ENCODE results near the gene UGGT1. TPM values are rescaled to one million over a fixed set of nuclear protein-coding genes. Genes with fewer than 3 reads are reported as not detected.

Gene UGGT1
- total RNA-seq, 1 donor from 2014 or later = 68.0 TPM

- Mint-ChIP-seq H3K4me1 (ENCODE audit: low read depth, unreplicated experiment) (no peaks in the 10 kb centered on the region), H3K27ac (ENCODE audit: unreplicated experiment) (no peak overlapping the region), H3K36me3 (ENCODE audit: low read depth, unreplicated experiment) (no peaks in the 10 kb centered on the region), H3K27me3 (ENCODE audit: low read depth, unreplicated experiment) (peaks cover 3% of the 10 kb centered on the region), H3K9me3 (ENCODE audit: unreplicated experiment) (no peaks in the 10 kb centered on the region), H3K4me3 (ENCODE audit: unreplicated experiment) (no peak overlapping the region)
- FAIRE-seq (no peak), DNase-seq (ENCODE audit: low read depth) (no peak)
- H3K79me2 ChIP-seq (ENCODE audit: insufficient read depth, low read length) = no peaks in the 10 kb centered on the region
- no peaks in the 10 kb centered on the region for H3K4me1 ChIP-seq (ENCODE audit: insufficient read depth, low read length)
- H3K27ac ChIP-seq (ENCODE audit: low read depth, low read length) = no peak overlapping the region
- no peaks in the 10 kb centered on the region for H3K9me3 ChIP-seq (ENCODE audit: insufficient read depth, low read depth, low read length)
- TF ChIP-seq EZH2 (IDR thresholded peaks at IDR 0.05; ENCODE audit: insufficient read depth, low read length) (no peak), CTCF (IDR thresholded peaks at IDR 0.05; ENCODE audit: insufficient read depth, low read depth, low read length) (no peak)
- H4K20me1 ChIP-seq (ENCODE audit: insufficient read depth, low read length) = no peaks in the 10 kb centered on the region
- H3K36me3 ChIP-seq (ENCODE audit: insufficient read depth, low read length) = no peaks in the 10 kb centered on the region
- H3K4me2 ChIP-seq (ENCODE audit: low read length) = no peak overlapping the region
- H2AFZ ChIP-seq (ENCODE audit: low read depth, low read length) = no peak overlapping the region
- H3K9ac ChIP-seq (ENCODE audit: low read length) = no peak overlapping the region
- H3K27me3 ChIP-seq (ENCODE audit: insufficient read depth, low read length) = no peaks in the 10 kb centered on the region
- H3K4me3 ChIP-seq (ENCODE audit: insufficient read depth, low read depth, low read length) = no peak overlapping the region
Measured at GRCh38 chr2:128064353-128064752, 26.6 kb upstream of the UGGT1 start.

DNA sequence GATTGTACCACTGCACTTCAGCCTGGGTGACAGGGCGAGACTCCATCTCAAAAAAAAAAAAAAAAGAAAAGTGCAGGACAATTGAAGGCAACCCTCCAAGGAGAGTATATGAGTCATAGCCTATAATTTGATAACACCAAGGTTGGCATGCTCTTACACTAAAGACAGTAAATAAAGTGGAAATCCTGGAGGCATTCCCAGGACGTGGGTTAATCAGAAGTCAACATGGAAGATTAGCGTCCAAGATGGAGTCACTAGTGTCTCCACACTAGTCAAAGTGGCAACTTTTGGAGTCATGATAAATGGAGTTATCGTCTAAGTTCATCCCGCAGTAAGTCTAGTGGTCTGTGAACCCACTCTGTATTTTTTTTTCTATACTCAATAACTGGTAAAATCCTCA lies 21.2 kb upstream of the UGGT1 start:
- TF ChIP-seq EZH2 (IDR thresholded peaks at IDR 0.05; ENCODE audit: insufficient read depth, low read length) (no peak), CTCF (IDR thresholded peaks at IDR 0.05; ENCODE audit: insufficient read depth, low read depth, low read length) (no peak)
- no peaks in the 10 kb centered on the region for H3K9me3 ChIP-seq (ENCODE audit: insufficient read depth, low read depth, low read length)
- H3K27ac ChIP-seq (ENCODE audit: low read depth, low read length) = no peak overlapping the region
- H3K27me3 ChIP-seq (ENCODE audit: insufficient read depth, low read length) = no peaks in the 10 kb centered on the region
- Mint-ChIP-seq H3K9me3 (ENCODE audit: unreplicated experiment) (no peaks in the 10 kb centered on the region), H3K36me3 (ENCODE audit: low read depth, unreplicated experiment) (no peaks in the 10 kb centered on the region), H3K27ac (ENCODE audit: unreplicated experiment) (no peak overlapping the region), H3K27me3 (ENCODE audit: low read depth, unreplicated experiment) (no peaks in the 10 kb centered on the region), H3K4me3 (ENCODE audit: unreplicated experiment) (no peak overlapping the region), H3K4me1 (ENCODE audit: low read depth, unreplicated experiment) (no peaks in the 10 kb centered on the region)
- DNase-seq (ENCODE audit: low read depth) = peak; percentile 61
- no peaks in the 10 kb centered on the region for H3K4me1 ChIP-seq (ENCODE audit: insufficient read depth, low read length)
- H3K4me3 ChIP-seq (ENCODE audit: insufficient read depth, low read depth, low read length) = no peak overlapping the region
- no peaks in the 10 kb centered on the region for H4K20me1 ChIP-seq (ENCODE audit: insufficient read depth, low read length)
- H3K36me3 ChIP-seq (ENCODE audit: insufficient read depth, low read length) = no peaks in the 10 kb centered on the region
- H3K79me2 ChIP-seq (ENCODE audit: insufficient read depth, low read length) = no peaks in the 10 kb centered on the region
- FAIRE-seq = no peak
- H3K9ac ChIP-seq (ENCODE audit: low read length) = no peak overlapping the region
- no peak overlapping the region for H3K4me2 ChIP-seq (ENCODE audit: low read length)
- no peak overlapping the region for H2AFZ ChIP-seq (ENCODE audit: low read depth, low read length)

DNA sequence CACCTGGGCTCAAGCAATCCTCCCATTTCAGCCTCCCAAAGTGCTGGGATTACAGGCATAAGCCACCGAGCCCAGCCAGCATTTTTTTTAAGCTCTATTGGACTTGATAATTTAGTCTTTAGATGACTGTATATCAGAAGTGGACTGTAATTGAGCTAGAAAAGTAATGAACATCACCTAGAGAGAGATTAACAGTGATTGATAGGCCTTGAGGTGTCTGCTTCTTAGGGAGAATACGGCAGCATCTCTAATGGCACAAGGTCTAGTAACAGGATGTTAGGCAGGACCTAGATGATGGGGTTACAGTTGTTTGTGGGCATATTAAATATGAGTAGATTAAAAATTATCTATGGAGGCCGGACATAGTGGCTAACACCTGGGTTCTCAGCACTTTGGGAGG lies 17.7 kb upstream of the UGGT1 start:
- no peaks in the 10 kb centered on the region for H3K27me3 ChIP-seq (ENCODE audit: insufficient read depth, low read length)
- H3K4me3 Mint-ChIP-seq (ENCODE audit: unreplicated experiment) = no peak overlapping the region
- no peak overlapping the region for H3K9ac ChIP-seq (ENCODE audit: low read length)
- no peak overlapping the region for H2AFZ ChIP-seq (ENCODE audit: low read depth, low read length)
- no peak for FAIRE-seq
- H3K36me3 Mint-ChIP-seq (ENCODE audit: low read depth, unreplicated experiment) = no peaks in the 10 kb centered on the region
- no peak overlapping the region for H3K27ac ChIP-seq (ENCODE audit: low read depth, low read length)
- no peaks in the 10 kb centered on the region for H3K4me1 Mint-ChIP-seq (ENCODE audit: low read depth, unreplicated experiment)
- no peaks in the 10 kb centered on the region for H3K36me3 ChIP-seq (ENCODE audit: insufficient read depth, low read length)
- H3K9me3 Mint-ChIP-seq (ENCODE audit: unreplicated experiment) = peaks cover 2% of the 10 kb centered on the region
- no peaks in the 10 kb centered on the region for H4K20me1 ChIP-seq (ENCODE audit: insufficient read depth, low read length)
- H3K9me3 ChIP-seq (ENCODE audit: insufficient read depth, low read depth, low read length) = no peaks in the 10 kb centered on the region
- peaks cover 2% of the 10 kb centered on the region for H3K27me3 Mint-ChIP-seq (ENCODE audit: low read depth, unreplicated experiment)
- TF ChIP-seq CTCF (IDR thresholded peaks at IDR 0.05; ENCODE audit: insufficient read depth, low read depth, low read length) (no peak), EZH2 (IDR thresholded peaks at IDR 0.05; ENCODE audit: insufficient read depth, low read length) (no peak)
- H3K4me1 ChIP-seq (ENCODE audit: insufficient read depth, low read length) = no peaks in the 10 kb centered on the region
- H3K4me2 ChIP-seq (ENCODE audit: low read length) = no peak overlapping the region
- no peaks in the 10 kb centered on the region for H3K79me2 ChIP-seq (ENCODE audit: insufficient read depth, low read length)
- H3K4me3 ChIP-seq (ENCODE audit: insufficient read depth, low read depth, low read length) = no peak overlapping the region
- no peak for DNase-seq (ENCODE audit: low read depth)
- no peak overlapping the region for H3K27ac Mint-ChIP-seq (ENCODE audit: unreplicated experiment)
